HT-29 (cell line): ENCODE data around the gene GPR6. TPM values are rescaled to one million over a fixed set of nuclear protein-coding genes. Genes with fewer than 3 reads are reported as not detected.

Source experiments
- DNase-seq: peaks from one replicate; pipeline ENCODE4 v3.0.0-alpha.2; 2015; ENCODE audit warnings: low spot score
- total RNA-seq: library from RNA; depleted of rRNA; stranded (reverse); fragments of >200 nt; shearing (Covaris generic); gene quantifications from 2 replicates; pipeline ENCODE4 v1.2.3, GENCODE V29; 2014; rRNA removed

GPR6 gene
- total RNA-seq, 1 experiment from 2014 or later: not detected

GRCh38 chr6:109998159-109998785 lies 20.2 kb downstream of the GPR6 start:
- no peak for DNase-seq

- DNase-seq: no peak
Measured at GRCh38 chr6:109999740-110000139, 21.6 kb downstream of the GPR6 start.

GRCh38 chr6:110002676-110003075 lies 24.6 kb downstream of the GPR6 start:
- no peak for DNase-seq

GRCh38 chr6:110013386-110013785 lies 35.3 kb downstream of the GPR6 start:
- no peak for DNase-seq

- DNase-seq: no peak
Measured at GRCh38 chr6:110015206-110015605, 37.1 kb downstream of the GPR6 start.

- no peak for DNase-seq
Measured at GRCh38 chr6:110017306-110017705, 39.2 kb downstream of the GPR6 start.

- no peak for DNase-seq
Measured at GRCh38 chr6:110017946-110018345, 39.8 kb downstream of the GPR6 start.

GRCh38 chr6:110018486-110018885 lies 40.4 kb downstream of the GPR6 start:
- no peak for DNase-seq

- DNase-seq: no peak
Measured at GRCh38 chr6:110020888-110021287, 42.8 kb downstream of the GPR6 start.

- DNase-seq: no peak
Measured at GRCh38 chr6:110029144-110029543, 51.0 kb downstream of the GPR6 start.

Other genes starting within 250 kb of the GPR6 start
- 2.6 and 3.4 TPM in 2 replicates for gene WASF1, start 201.4 kb downstream of the GPR6 start, total RNA-seq
- 7.3 and 8.9 TPM in 2 replicates for gene CDC40, start 202.1 kb downstream of the GPR6 start, total RNA-seq